Glutamatergic neuron (in vitro differentiated cells): ENCODE measurements around the gene LRRC41. TPM values are rescaled to one million over a fixed set of nuclear protein-coding genes. Genes with fewer than 3 reads are reported as not detected.
A peak's percentile ranks its signal among the peaks of the same experiment; 100 is the strongest.
"Not testable (repeated sequence)": the region's sequence is repeated elsewhere in the genome, so short reads cannot be mapped to it uniquely, and the experiment has no call there.

Source experiments
- DNase-seq: peaks from one replicate; pipeline ENCODE4 v3.0.0; 2022
- H3K27ac Mint-ChIP-seq: one replicate; pipeline ENCODE4 v1.8.0; 2020; ENCODE audit warnings: mild to moderate bottlenecking, mixed read lengths, inconsistent platforms; ENCODE audit not compliant: unreplicated experiment
- H3K27me3 Mint-ChIP-seq: one replicate; pipeline ENCODE4 v1.8.0; 2020; ENCODE audit warnings: mild to moderate bottlenecking, moderate library complexity, mixed read lengths, inconsistent platforms; ENCODE audit not compliant: unreplicated experiment
- H3K36me3 Mint-ChIP-seq: one replicate; pipeline ENCODE4 v1.8.0; 2020; ENCODE audit warnings: mild to moderate bottlenecking, mixed read lengths, inconsistent platforms; ENCODE audit not compliant: unreplicated experiment
- H3K4me1 Mint-ChIP-seq: one replicate; pipeline ENCODE4 v1.8.0; 2020; ENCODE audit warnings: mild to moderate bottlenecking, low read depth, mixed read lengths, inconsistent platforms; ENCODE audit not compliant: unreplicated experiment
- H3K4me3 Mint-ChIP-seq: one replicate; pipeline ENCODE4 v1.8.0; 2020; ENCODE audit warnings: mild to moderate bottlenecking, mixed read lengths, inconsistent platforms; ENCODE audit not compliant: unreplicated experiment
- H3K9me3 Mint-ChIP-seq: one replicate; pipeline ENCODE4 v1.8.0; 2020; ENCODE audit warnings: mild to moderate bottlenecking, moderate library complexity, mixed read lengths, inconsistent platforms; ENCODE audit not compliant: unreplicated experiment
- total RNA-seq: library from RNA; stranded (reverse); fragmentation: NEBNext Ultra II Directional; extraction: Animal tissue kit (Norgen Biotek cat#: 25700); gene quantifications from one replicate; pipeline ENCODE4 v1.2.1, GENCODE V29; 2021; ENCODE audit not compliant: unreplicated experiment
- TF ChIP-seq, protein P1 (sequence below): fragments of 200-600 bp; sonication (generic); IDR thresholded peaks from one replicate; pipeline ENCODE4 v1.5.0; 2021; ENCODE audit not compliant: partially characterized antibody, unreplicated experiment

The LRRC41 gene
- total RNA-seq, 1 donor from 2014 or later, result 77.9 TPM

GRCh38 chr1:46246548-46247435 lies 56.6 kb downstream of the LRRC41 start:
- peak; percentile 33 for DNase-seq
- TF ChIP-seq, protein P1, sequence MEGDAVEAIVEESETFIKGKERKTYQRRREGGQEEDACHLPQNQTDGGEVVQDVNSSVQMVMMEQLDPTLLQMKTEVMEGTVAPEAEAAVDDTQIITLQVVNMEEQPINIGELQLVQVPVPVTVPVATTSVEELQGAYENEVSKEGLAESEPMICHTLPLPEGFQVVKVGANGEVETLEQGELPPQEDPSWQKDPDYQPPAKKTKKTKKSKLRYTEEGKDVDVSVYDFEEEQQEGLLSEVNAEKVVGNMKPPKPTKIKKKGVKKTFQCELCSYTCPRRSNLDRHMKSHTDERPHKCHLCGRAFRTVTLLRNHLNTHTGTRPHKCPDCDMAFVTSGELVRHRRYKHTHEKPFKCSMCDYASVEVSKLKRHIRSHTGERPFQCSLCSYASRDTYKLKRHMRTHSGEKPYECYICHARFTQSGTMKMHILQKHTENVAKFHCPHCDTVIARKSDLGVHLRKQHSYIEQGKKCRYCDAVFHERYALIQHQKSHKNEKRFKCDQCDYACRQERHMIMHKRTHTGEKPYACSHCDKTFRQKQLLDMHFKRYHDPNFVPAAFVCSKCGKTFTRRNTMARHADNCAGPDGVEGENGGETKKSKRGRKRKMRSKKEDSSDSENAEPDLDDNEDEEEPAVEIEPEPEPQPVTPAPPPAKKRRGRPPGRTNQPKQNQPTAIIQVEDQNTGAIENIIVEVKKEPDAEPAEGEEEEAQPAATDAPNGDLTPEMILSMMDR, result no peak
- Mint-ChIP-seq H3K4me3 (peak overlapping the region; percentile 98), H3K9me3 (peaks cover 2% of the 10 kb centered on the region), H3K36me3 (no peaks in the 10 kb centered on the region), H3K4me1 (no peaks in the 10 kb centered on the region), H3K27ac (peak overlapping the region; percentile 84), H3K27me3 (no peaks in the 10 kb centered on the region)

DNA sequence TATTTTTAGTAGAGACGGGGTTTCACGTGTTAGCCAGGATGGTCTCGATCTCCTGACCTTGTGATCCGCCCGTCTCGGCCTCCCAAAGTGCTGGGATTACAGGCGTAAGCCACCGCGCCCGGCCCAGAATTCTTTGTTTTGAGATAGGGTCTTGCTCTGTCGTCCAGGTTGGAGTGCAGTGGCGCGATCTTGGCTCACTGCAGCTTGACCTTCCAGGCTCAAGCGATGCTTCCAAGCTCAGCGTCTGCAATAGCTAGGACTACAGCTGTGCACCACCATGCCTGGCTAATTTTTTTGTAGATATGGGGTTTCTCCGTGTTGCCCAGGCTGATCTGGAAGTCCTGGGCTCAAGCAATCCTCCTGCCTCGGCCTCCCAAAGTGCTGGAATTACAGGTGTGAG lies 57.3 kb downstream of the LRRC41 start:
- DNase-seq, H3K27ac Mint-ChIP-seq, H3K36me3 Mint-ChIP-seq, H3K4me1 Mint-ChIP-seq, H3K27me3 Mint-ChIP-seq, H3K9me3 Mint-ChIP-seq: not testable (repeated sequence)
- peak overlapping the region; percentile 98 for H3K4me3 Mint-ChIP-seq

DNA sequence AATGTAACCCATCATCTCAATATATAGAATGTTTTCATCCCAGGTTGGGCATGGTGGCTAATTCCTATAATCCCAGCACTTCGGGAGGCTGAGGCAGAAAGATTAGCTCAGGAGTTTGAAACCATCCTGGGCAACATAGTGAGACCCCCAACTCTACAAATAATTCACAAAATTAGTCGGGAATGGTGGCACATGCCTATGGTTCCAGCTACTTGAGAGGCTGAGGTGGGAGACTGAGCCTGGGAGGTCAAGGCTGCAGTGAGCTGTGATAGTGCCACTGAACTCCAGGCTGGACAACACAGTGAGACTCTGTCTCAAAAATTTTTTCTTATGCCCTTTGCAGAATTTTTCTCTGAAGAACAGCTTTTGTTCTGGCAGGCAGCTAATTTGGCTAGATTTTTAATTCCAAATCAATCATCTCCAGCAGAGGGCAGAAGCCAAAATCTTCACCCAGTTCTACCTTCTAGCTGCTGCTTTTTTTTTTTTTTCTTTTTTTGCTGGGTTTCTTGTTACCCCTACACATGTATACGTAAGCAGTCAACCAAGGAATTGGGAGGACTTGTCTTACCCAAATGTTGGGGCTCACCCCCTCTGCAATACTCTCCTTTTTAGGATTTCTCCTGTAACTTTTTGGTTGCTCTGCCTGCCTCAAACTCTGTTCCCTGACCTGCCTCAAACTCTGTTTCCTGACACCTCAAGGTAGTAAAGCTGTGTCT lies 58.6 kb downstream of the LRRC41 start:
- Mint-ChIP-seq H3K27me3 (no peaks in the 10 kb centered on the region), H3K27ac (no peak overlapping the region), H3K9me3 (peaks cover 2% of the 10 kb centered on the region), H3K4me1 (no peaks in the 10 kb centered on the region), H3K36me3 (no peaks in the 10 kb centered on the region), H3K4me3 (no peak overlapping the region)
- DNase-seq, result no peak
- TF ChIP-seq, protein P1, result peak; percentile 42

- H3K4me1 Mint-ChIP-seq, H3K9me3 Mint-ChIP-seq, DNase-seq, H3K27ac Mint-ChIP-seq, H3K4me3 Mint-ChIP-seq, H3K36me3 Mint-ChIP-seq, H3K27me3 Mint-ChIP-seq: not testable (repeated sequence)
Observed at GRCh38 chr1:46243831-46244230, 59.6 kb downstream of the LRRC41 start.

DNA sequence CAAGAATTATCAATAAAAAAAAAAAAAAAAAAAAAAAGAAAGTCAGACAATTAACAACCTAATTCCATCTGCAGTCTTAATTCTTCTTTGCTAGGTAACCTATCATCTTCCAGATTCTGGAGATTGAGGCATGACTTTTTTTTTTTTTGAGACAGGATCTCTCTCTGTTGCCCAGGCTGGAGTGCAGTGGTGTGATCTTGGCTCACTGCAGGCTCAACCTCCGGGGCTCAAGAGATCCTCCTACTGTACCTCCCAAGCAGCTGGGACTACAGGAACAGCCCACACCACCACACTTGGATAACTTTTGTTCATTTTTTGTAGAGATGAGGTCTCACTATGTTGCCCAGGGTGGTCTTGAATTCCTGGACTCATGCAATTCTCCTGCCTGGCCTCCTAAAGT lies 60.5 kb downstream of the LRRC41 start:
- no peak overlapping the region for H3K4me3 Mint-ChIP-seq
- H3K9me3 Mint-ChIP-seq, result peaks cover 14% of the 10 kb centered on the region
- DNase-seq, result no peak
- no peaks in the 10 kb centered on the region for H3K4me1 Mint-ChIP-seq
- H3K27me3 Mint-ChIP-seq, result no peaks in the 10 kb centered on the region
- no peak overlapping the region for H3K27ac Mint-ChIP-seq
- TF ChIP-seq, protein P1, result no peak
- H3K36me3 Mint-ChIP-seq, result peaks cover 13% of the 10 kb centered on the region

DNA sequence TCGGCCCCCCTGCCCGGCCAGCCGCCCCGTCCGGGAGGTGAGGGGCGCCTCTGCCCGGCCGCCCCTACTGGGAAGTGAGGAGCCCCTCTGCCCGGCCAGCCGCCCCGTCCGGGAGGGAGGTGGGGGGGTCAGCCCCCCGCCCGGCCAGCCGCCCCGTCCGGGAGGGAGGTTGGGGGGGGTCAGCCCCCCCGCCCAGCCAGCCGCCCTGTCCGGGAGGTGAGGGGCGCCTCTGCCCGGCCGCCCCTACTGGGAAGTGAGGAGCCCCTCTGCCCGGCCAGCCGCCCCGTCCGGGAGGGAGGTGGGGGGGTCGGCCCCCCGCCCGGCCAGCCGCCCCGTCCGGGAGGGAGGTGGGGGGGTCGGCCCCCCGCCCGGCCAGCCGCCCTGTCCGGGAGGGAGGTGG lies 61.7 kb downstream of the LRRC41 start:
- peak; percentile 41 for DNase-seq
- H3K27me3 Mint-ChIP-seq, H3K27ac Mint-ChIP-seq, H3K4me3 Mint-ChIP-seq, H3K4me1 Mint-ChIP-seq: not testable (repeated sequence)
- Mint-ChIP-seq H3K36me3 (peaks cover 13% of the 10 kb centered on the region), H3K9me3 (peaks cover 14% of the 10 kb centered on the region)

- not testable (repeated sequence) for H3K27me3 Mint-ChIP-seq, H3K27ac Mint-ChIP-seq, DNase-seq, H3K4me1 Mint-ChIP-seq, H3K4me3 Mint-ChIP-seq
- H3K36me3 Mint-ChIP-seq, result peaks cover 13% of the 10 kb centered on the region
- peaks cover 16% of the 10 kb centered on the region for H3K9me3 Mint-ChIP-seq
Observed at GRCh38 chr1:46238865-46239264, 64.6 kb downstream of the LRRC41 start.
